ENCODE data around the gene IDH3A. TPM values are rescaled to one million over a fixed set of nuclear protein-coding genes. Genes with fewer than 3 reads are reported as not detected.

The IDH3A gene
- total RNA-seq, 1 experiment from 2014 or later = 40.2 TPM

DNA sequence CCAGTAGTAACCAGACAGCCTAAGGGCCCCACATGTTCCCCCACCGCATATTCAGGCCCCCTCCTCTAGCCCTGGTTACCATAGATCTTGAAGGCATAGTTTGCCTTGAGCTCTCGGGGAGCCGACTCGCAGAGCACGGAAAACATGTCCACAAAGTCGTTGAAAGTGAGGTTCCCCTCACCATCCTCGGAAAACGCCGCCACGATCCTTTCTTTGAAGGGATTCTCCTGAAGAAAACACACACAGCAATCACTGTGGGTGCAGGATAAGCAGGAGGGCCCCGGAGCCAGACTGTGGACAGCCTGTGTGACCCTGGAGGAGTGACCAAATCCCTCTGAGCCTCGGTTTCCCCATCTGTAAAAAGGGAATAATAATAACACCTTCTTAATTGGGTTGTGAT lies 40.0 kb upstream of the IDH3A start:
- peaks cover 3 to 11% of the 10 kb centered on the region in 2 experiments; a peak in 2 of 4 replicates for H3K4me1 Mint-ChIP-seq
- no peak overlapping the region for H3K18ac ChIP-seq (ENCODE audit: insufficient read length, low read depth, low read length)
- H3K36me3 Mint-ChIP-seq (ENCODE audit: insufficient read depth in 1 of 3, low read depth in 3 of 3) = peaks cover 4 to 14% (median 7%) of the 10 kb centered on the region in 3 experiments; a peak in 5 of 7 replicates
- no peak overlapping the region for H3K23ac ChIP-seq (ENCODE audit: insufficient read length, low read depth, low read length)
- H2BK20ac ChIP-seq (ENCODE audit: low read depth, low read length, poor library complexity, severe bottlenecking) = no peak overlapping the region
- H3K9me3 Mint-ChIP-seq = no peaks in the 10 kb centered on the region
- H3K27me3 ChIP-seq (ENCODE audit: insufficient read depth, low read length) = no peaks in the 10 kb centered on the region
- no CpG with 5 or more reads among the region's 12 CpGs for WGBS (ENCODE audit: extremely low coverage, insufficient read length, low lambda C conversion rate)
- H3K56ac ChIP-seq (ENCODE audit: insufficient read length, low read depth, low read length) = no peak overlapping the region
- no peak for DNase-seq
- no peak overlapping the region for H4K5ac ChIP-seq (ENCODE audit: insufficient read length, low read depth, low read length)
- H3K9me3 ChIP-seq (ENCODE audit: control insufficient read depth, low read depth, low read length) = no peaks in the 10 kb centered on the region
- H2BK5ac ChIP-seq (ENCODE audit: insufficient read length, low read length) = no peak overlapping the region
- H3K14ac ChIP-seq (ENCODE audit: insufficient read depth, low read length) = no peak overlapping the region
- H3K79me1 ChIP-seq (ENCODE audit: insufficient read depth, low read depth, low read length, poor library complexity, severe bottlenecking) = no peaks in the 10 kb centered on the region
- H3T11ph ChIP-seq (ENCODE audit: low read length) = no peak overlapping the region
- TF ChIP-seq, protein P1, sequence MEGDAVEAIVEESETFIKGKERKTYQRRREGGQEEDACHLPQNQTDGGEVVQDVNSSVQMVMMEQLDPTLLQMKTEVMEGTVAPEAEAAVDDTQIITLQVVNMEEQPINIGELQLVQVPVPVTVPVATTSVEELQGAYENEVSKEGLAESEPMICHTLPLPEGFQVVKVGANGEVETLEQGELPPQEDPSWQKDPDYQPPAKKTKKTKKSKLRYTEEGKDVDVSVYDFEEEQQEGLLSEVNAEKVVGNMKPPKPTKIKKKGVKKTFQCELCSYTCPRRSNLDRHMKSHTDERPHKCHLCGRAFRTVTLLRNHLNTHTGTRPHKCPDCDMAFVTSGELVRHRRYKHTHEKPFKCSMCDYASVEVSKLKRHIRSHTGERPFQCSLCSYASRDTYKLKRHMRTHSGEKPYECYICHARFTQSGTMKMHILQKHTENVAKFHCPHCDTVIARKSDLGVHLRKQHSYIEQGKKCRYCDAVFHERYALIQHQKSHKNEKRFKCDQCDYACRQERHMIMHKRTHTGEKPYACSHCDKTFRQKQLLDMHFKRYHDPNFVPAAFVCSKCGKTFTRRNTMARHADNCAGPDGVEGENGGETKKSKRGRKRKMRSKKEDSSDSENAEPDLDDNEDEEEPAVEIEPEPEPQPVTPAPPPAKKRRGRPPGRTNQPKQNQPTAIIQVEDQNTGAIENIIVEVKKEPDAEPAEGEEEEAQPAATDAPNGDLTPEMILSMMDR (conservative IDR thresholded peaks at IDR 0.05) = no peak
- H3K4ac ChIP-seq (ENCODE audit: low read depth, low read length) = no peak overlapping the region
- no peaks in the 10 kb centered on the region for H4K20me1 ChIP-seq (ENCODE audit: control insufficient read depth, insufficient read depth, insufficient read length)
- no peaks in the 10 kb centered on the region for H3K27me3 Mint-ChIP-seq (ENCODE audit: low read depth)
- H3K4me3 Mint-ChIP-seq = no peak overlapping the region
- no peaks in the 10 kb centered on the region for H3K23me2 ChIP-seq (ENCODE audit: insufficient read length, low read depth, low read length, poor library complexity, severe bottlenecking)
- no peak overlapping the region for H2AK5ac ChIP-seq (ENCODE audit: insufficient read length, low read length)
- no peak overlapping the region for H4K91ac ChIP-seq (ENCODE audit: insufficient read length, low read depth, low read length)
- H3K27ac ChIP-seq (ENCODE audit: insufficient read length, low read depth, low read length) = no peak overlapping the region
- no peak overlapping the region for H2BK15ac ChIP-seq (ENCODE audit: low read depth, low read length)
- H3K9ac ChIP-seq (ENCODE audit: extremely low read depth, insufficient read length, low read length) = no peak overlapping the region
- no peak overlapping the region for H3K4me2 ChIP-seq (ENCODE audit: insufficient read depth, insufficient read length, low read length)
- no peaks in the 10 kb centered on the region; the same call in 1 of the 2 replicates for H3K4me1 ChIP-seq (ENCODE audit: insufficient read depth, low read length)
- no peak overlapping the region for H2BK12ac ChIP-seq (ENCODE audit: insufficient read length, low read depth, low read length)
- H3K79me2 ChIP-seq (ENCODE audit: insufficient read depth, low read length) = no peaks in the 10 kb centered on the region
- no peak overlapping the region for H2AFZ ChIP-seq (ENCODE audit: low read length)
- H2BK120ac ChIP-seq (ENCODE audit: low read depth, low read length, poor library complexity, severe bottlenecking) = no peak overlapping the region
- no peak overlapping the region for H4K8ac ChIP-seq (replicated peaks; ENCODE audit: insufficient read length, low read depth, low read length)
- no peak overlapping the region; a peak in 1 of 7 replicates for H3K27ac Mint-ChIP-seq
